Vagina (tissue), 2 donors: ENCODE data around the gene TAS2R20.

Source experiments
- POLR2A ChIP-seq, 2 donors: fragments of 450-650 bp; IDR thresholded peaks; one replicate each; pipeline ENCODE4 v1.6.1; 2017; ENCODE audit warnings: antibody characterized with exemption in 2 of 2, mild to moderate bottlenecking in 2 of 2, moderate library complexity in 2 of 2
- TF ChIP-seq, protein P1 (sequence below), 3 experiments: fragments of 450-650 bp in 2 of 3; fragments of 200-600 bp in 1 of 3; sonication (generic) in 1 of 3; IDR thresholded peaks; one replicate each; pipeline ENCODE4 v1.5.1; 2017 to 2019; ENCODE audit warnings: antibody characterized with exemption in 3 of 3, mild to moderate bottlenecking in 2 of 3, moderate library complexity in 2 of 3

DNA sequence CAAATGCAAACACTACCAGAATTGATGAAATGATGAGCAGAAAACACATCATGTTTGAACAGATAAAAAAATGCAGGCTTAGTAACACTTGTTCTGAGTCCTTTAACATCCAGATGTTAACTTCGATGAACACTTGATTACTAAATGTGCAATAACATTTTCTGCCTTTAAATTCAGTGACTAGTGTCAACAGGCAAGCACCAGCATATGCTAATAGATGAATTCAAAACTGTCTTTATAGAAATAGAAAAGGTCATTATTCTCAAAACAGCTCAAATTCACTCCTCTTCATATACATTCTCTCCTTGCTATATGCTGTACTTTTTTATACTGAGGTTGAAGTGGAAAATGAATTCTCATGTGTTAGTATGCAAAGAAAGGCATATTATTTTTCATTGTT is 24.4 kb upstream of the TAS2R20 start, which contains the start of gene TAS2R19:
- TF ChIP-seq, protein P1, sequence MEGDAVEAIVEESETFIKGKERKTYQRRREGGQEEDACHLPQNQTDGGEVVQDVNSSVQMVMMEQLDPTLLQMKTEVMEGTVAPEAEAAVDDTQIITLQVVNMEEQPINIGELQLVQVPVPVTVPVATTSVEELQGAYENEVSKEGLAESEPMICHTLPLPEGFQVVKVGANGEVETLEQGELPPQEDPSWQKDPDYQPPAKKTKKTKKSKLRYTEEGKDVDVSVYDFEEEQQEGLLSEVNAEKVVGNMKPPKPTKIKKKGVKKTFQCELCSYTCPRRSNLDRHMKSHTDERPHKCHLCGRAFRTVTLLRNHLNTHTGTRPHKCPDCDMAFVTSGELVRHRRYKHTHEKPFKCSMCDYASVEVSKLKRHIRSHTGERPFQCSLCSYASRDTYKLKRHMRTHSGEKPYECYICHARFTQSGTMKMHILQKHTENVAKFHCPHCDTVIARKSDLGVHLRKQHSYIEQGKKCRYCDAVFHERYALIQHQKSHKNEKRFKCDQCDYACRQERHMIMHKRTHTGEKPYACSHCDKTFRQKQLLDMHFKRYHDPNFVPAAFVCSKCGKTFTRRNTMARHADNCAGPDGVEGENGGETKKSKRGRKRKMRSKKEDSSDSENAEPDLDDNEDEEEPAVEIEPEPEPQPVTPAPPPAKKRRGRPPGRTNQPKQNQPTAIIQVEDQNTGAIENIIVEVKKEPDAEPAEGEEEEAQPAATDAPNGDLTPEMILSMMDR (IDR thresholded peaks at IDR 0.05) = no peak
- TF ChIP-seq POLR2A (IDR thresholded peaks at IDR 0.05) = no peak
